ENCODE measurements around the gene RFNG.

RFNG gene

GRCh38 chr17:82003411-82004381, 47.9 kb downstream of the RFNG start:
- H3K36me3 ChIP-seq (ENCODE audit: low read length) = no peaks in the 10 kb centered on the region
- H3K9ac ChIP-seq (ENCODE audit: low read length) = no peak overlapping the region
- H3K27me3 ChIP-seq (ENCODE audit: low read length) = no peaks in the 10 kb centered on the region
- no peaks in the 10 kb centered on the region for H3K79me2 ChIP-seq (ENCODE audit: insufficient read depth, low read length)
- no peak overlapping the region for H2AFZ ChIP-seq (ENCODE audit: low read depth, low read length, severe bottlenecking)
- H3K9me3 ChIP-seq (ENCODE audit: insufficient read depth, low read length) = no peaks in the 10 kb centered on the region
- no peak overlapping the region for H3K4me3 ChIP-seq (ENCODE audit: insufficient read depth, low read length, poor library complexity, severe bottlenecking)
- no peak for TF ChIP-seq EZH2phosphoT487 (conservative IDR thresholded peaks at IDR 0.05; ENCODE audit: low read length)
- TF ChIP-seq CTCF (IDR thresholded peaks at IDR 0.05; ENCODE audit: insufficient read depth, low read length, poor library complexity, severe bottlenecking) = no peak
- H3K27ac ChIP-seq (ENCODE audit: low read depth, low read length) = no peak overlapping the region
- H4K20me1 ChIP-seq (ENCODE audit: low read depth, low read length) = no peaks in the 10 kb centered on the region
- H3K9me2 ChIP-seq (replicated peaks; ENCODE audit: insufficient read depth, low read length) = no peaks in the 10 kb centered on the region
- H3K4me2 ChIP-seq (ENCODE audit: low read depth, low read length, poor library complexity, severe bottlenecking) = no peak overlapping the region
- H3F3A ChIP-seq (ENCODE audit: insufficient read depth) = no peaks in the 10 kb centered on the region

- Histone ChIP-seq H3F3A (ENCODE audit: insufficient read depth) (no peaks in the 10 kb centered on the region), H3K79me2 (ENCODE audit: insufficient read depth, low read length) (no peaks in the 10 kb centered on the region), H3K9me2 (replicated peaks; ENCODE audit: insufficient read depth, low read length) (no peaks in the 10 kb centered on the region), H3K9me3 (ENCODE audit: insufficient read depth, low read length) (no peaks in the 10 kb centered on the region), H3K4me3 (ENCODE audit: insufficient read depth, low read length, poor library complexity, severe bottlenecking) (no peak overlapping the region), H3K27me3 (ENCODE audit: low read length) (no peaks in the 10 kb centered on the region), H3K9ac (ENCODE audit: low read length) (no peak overlapping the region), H2AFZ (ENCODE audit: low read depth, low read length, severe bottlenecking) (no peak overlapping the region), H3K27ac (ENCODE audit: low read depth, low read length) (no peak overlapping the region), H3K4me2 (ENCODE audit: low read depth, low read length, poor library complexity, severe bottlenecking) (no peak overlapping the region), H3K36me3 (ENCODE audit: low read length) (no peaks in the 10 kb centered on the region), H4K20me1 (ENCODE audit: low read depth, low read length) (no peaks in the 10 kb centered on the region)
- TF ChIP-seq CTCF (IDR thresholded peaks at IDR 0.05; ENCODE audit: insufficient read depth, low read length, poor library complexity, severe bottlenecking) (no peak), EZH2phosphoT487 (conservative IDR thresholded peaks at IDR 0.05; ENCODE audit: low read length) (no peak)
Observed at GRCh38 chr17:82001571-82002056, 50.0 kb downstream of the RFNG start.

- no peaks in the 10 kb centered on the region for H4K20me1 ChIP-seq (ENCODE audit: low read depth, low read length)
- no peaks in the 10 kb centered on the region for H3F3A ChIP-seq (ENCODE audit: insufficient read depth)
- H3K79me2 ChIP-seq (ENCODE audit: insufficient read depth, low read length) = no peaks in the 10 kb centered on the region
- H3K4me3 ChIP-seq (ENCODE audit: insufficient read depth, low read length, poor library complexity, severe bottlenecking) = no peak overlapping the region
- H3K9ac ChIP-seq (ENCODE audit: low read length) = no peak overlapping the region
- TF ChIP-seq EZH2phosphoT487 (conservative IDR thresholded peaks at IDR 0.05; ENCODE audit: low read length) = no peak
- no peak for TF ChIP-seq CTCF (IDR thresholded peaks at IDR 0.05; ENCODE audit: insufficient read depth, low read length, poor library complexity, severe bottlenecking)
- H3K27me3 ChIP-seq (ENCODE audit: low read length) = no peaks in the 10 kb centered on the region
- H3K36me3 ChIP-seq (ENCODE audit: low read length) = no peaks in the 10 kb centered on the region
- no peaks in the 10 kb centered on the region for H3K9me3 ChIP-seq (ENCODE audit: insufficient read depth, low read length)
- no peak overlapping the region for H3K4me2 ChIP-seq (ENCODE audit: low read depth, low read length, poor library complexity, severe bottlenecking)
- no peaks in the 10 kb centered on the region for H3K9me2 ChIP-seq (replicated peaks; ENCODE audit: insufficient read depth, low read length)
- H3K27ac ChIP-seq (ENCODE audit: low read depth, low read length) = no peak overlapping the region
- H2AFZ ChIP-seq (ENCODE audit: low read depth, low read length, severe bottlenecking) = no peak overlapping the region
Observed at GRCh38 chr17:82000803-82001570, 50.6 kb downstream of the RFNG start.

Data from SU-DHL-6 (cell line).